NB4 (cell line): ENCODE measurements around the gene ZNF136.
A peak's percentile ranks its signal among the peaks of the same experiment; 100 is the strongest.

Experiments used
- DNase-seq: peaks from one replicate; pipeline ENCODE4 v3.0.0; 2010; ENCODE audit warnings: low read depth
- H3K4me3 ChIP-seq: one replicate; pipeline ENCODE4 v1.5.1; 2011; ENCODE audit warnings: mild to moderate bottlenecking, low read depth, low read length, moderate library complexity
- MYC ChIP-seq: IDR thresholded peaks from 2 replicates; pipeline ENCODE4 v1.6.1; 2011; ENCODE audit warnings: low read depth, low read length
- POLR2A ChIP-seq: IDR thresholded peaks from 2 replicates; pipeline ENCODE4 v1.6.1; 2011; ENCODE audit warnings: mild to moderate bottlenecking; ENCODE audit not compliant: insufficient read length; ENCODE audit errors: extremely low read depth
- TF ChIP-seq, protein P1 (sequence below): IDR thresholded peaks from 2 replicates; pipeline ENCODE4 v1.6.1; 2011; ENCODE audit warnings: low read depth, low read length
- TF ChIP-seq, protein P2 (sequence below): IDR thresholded peaks from one replicate; pipeline ENCODE4 v1.5.1; 2012; ENCODE audit warnings: low read depth, low read length

The ZNF136 gene

DNA sequence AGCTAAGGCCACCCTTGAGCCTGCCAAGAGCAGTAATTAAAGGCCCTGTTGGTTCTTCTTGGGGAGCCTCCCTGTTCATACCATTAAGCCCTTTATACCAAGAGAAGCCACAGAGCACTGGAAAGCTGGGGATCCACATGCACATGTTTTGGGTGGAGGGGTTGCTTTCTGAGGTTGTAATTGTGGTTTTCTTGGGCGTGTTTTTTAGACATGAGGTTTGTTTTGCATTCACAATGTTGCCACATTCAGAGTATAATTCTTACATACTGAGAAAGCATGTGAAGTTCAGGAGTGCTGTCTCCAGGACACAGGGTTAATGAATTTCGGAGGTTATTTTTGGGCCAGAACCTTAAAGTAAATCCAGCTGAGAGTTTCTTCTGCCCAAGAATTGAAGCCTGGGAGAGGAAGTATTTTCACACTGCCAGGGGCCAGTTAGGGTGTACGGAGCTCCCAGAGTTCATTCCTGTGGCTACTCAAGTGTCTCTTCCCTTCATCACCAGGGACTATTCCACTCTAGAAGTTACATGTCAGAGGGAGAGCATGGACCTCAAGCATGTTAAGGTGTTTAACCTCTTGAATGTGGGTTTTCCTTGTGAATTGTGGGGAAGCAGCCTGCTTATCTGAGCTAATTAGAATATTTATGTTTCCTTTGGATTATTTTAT, 37.0 kb downstream of the ZNF136 start:
- TF ChIP-seq POLR2A = no peak
- TF ChIP-seq, protein P1, sequence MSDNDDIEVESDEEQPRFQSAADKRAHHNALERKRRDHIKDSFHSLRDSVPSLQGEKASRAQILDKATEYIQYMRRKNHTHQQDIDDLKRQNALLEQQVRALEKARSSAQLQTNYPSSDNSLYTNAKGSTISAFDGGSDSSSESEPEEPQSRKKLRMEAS = no peak
- no peak for TF ChIP-seq MYC
- TF ChIP-seq, protein P2, sequence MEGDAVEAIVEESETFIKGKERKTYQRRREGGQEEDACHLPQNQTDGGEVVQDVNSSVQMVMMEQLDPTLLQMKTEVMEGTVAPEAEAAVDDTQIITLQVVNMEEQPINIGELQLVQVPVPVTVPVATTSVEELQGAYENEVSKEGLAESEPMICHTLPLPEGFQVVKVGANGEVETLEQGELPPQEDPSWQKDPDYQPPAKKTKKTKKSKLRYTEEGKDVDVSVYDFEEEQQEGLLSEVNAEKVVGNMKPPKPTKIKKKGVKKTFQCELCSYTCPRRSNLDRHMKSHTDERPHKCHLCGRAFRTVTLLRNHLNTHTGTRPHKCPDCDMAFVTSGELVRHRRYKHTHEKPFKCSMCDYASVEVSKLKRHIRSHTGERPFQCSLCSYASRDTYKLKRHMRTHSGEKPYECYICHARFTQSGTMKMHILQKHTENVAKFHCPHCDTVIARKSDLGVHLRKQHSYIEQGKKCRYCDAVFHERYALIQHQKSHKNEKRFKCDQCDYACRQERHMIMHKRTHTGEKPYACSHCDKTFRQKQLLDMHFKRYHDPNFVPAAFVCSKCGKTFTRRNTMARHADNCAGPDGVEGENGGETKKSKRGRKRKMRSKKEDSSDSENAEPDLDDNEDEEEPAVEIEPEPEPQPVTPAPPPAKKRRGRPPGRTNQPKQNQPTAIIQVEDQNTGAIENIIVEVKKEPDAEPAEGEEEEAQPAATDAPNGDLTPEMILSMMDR = no peak
- no peak overlapping the region for H3K4me3 ChIP-seq
- DNase-seq = no peak

DNA sequence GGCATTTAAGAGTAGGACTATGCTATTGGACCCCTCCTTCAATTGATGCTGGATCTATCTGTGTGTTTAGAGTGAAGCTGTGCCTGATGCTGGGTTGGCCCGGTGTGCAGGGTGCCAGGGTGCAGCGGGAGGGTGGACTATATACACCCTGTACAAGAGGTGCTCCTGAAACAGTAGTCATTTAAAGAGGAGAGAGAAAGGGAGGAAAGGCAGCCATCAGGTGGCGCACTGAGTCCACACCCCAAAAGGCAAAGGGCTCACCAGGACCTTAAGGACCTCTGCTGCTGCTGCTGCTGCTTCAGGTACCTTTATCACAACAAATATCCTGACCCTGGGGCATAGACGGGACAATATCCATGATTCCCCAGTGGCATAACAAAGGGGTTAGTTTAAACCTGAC, 39.4 kb downstream of the ZNF136 start:
- TF ChIP-seq POLR2A (no peak), MYC (no peak)
- TF ChIP-seq, protein P2 = peak; percentile 40
- TF ChIP-seq, protein P1 = no peak
- no peak overlapping the region for H3K4me3 ChIP-seq
- DNase-seq = peak; percentile 52

DNA sequence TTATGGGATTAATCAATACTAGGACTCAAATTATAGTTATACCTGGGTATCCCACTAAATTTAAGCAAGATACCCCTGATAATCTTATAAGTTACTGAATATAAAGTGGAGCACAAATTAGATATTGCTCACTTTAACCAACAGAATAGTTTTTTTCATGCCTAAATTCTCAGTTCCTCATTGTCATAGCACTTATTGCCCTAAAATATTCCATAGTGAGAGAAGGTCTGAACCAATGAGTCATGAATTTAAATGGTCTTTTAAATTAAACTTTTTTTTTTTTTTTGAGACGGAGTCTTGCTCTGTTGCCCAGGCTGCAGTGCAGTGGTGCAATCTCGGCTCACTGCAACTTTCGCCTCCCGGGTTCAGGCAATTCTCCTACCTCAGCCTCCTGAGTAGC, 42.4 kb downstream of the ZNF136 start:
- no peak overlapping the region for H3K4me3 ChIP-seq
- TF ChIP-seq POLR2A (no peak), MYC (no peak)
- TF ChIP-seq, protein P1 = no peak
- TF ChIP-seq, protein P2 = no peak
- no peak for DNase-seq

DNA sequence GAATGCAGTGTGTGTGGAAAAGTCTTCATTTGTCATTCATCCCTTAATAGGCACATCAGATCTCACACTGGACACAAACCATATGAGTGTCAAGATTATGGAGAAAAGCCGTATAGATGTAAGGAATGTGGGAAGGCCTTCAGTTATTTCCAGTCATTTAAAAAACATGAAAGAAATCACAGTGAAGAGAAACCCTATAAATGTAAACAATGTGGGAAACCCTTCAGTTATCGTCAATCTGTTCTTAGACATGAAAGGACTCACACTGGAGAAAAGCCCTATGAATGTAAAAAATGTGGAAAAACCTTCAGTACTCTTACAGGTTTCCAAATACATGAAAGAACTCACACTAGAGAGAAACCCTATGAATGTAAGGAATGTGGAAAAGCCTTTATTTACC, 45.3 kb downstream of the ZNF136 start:
- no peak for DNase-seq
- no peak overlapping the region for H3K4me3 ChIP-seq
- TF ChIP-seq MYC (no peak), POLR2A (no peak)
- TF ChIP-seq, protein P1 = no peak
- TF ChIP-seq, protein P2 = no peak

DNA sequence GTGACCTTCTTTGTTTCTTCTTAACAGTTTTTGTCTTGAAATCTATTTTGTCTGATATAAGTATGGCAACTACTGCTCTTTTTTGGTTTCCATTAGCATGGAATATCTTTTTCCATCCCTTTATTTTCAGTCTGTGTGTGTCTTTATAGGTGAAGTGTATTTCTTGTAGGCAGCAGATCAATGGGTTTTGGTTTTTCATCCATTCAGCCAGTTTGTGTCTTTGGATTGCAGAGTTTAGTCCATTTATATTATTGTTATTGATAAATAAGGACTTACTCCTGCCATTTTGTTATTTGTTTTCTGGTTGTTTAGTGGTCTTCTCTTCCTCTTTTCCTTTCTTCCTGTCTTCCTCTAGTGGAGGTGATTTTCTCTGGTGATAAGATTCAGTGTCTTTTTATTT, 54.4 kb downstream of the ZNF136 start:
- DNase-seq = no peak
- no peak overlapping the region for H3K4me3 ChIP-seq
- TF ChIP-seq POLR2A (no peak), MYC (no peak)
- TF ChIP-seq, protein P1 = no peak
- TF ChIP-seq, protein P2 = no peak
